BJ (cell line): ENCODE measurements around the gene WBP1L. TPM values are rescaled to one million over a fixed set of nuclear protein-coding genes. Genes with fewer than 3 reads are reported as not detected.

ENCODE experiments used
- CTCF ChIA-PET: fragments of 350-600 bp; formaldehyde crosslinking; extraction: SDS; loops from one replicate; lab custom pipeline; 2021; ENCODE audit warnings: antibody characterized with exemption, inconsistent platforms; lab: Yijun Ruan, JAX
- POLR2A ChIA-PET: fragments of 300-600 bp; sonication (Branson Sonifier 250); formaldehyde crosslinking; extraction: SDS; loops from one replicate; lab custom pipeline; 2021; ENCODE audit warnings: antibody characterized with exemption; lab: Charles Lee
- DNase-seq: peaks from one replicate; pipeline ENCODE4 v3.0.0-alpha.2; 2011; ENCODE audit warnings: low read depth
- H3K27me3 ChIP-seq: 2 replicates; pipeline ENCODE4 v1.6.0; 2011; ENCODE audit warnings: low read length; ENCODE audit not compliant: control insufficient read depth, insufficient read depth
- H3K36me3 ChIP-seq: 2 replicates; pipeline ENCODE4 v1.5.1; 2011; ENCODE audit warnings: low read length; ENCODE audit not compliant: control insufficient read depth, insufficient read depth
- H3K4me3 ChIP-seq: 2 replicates; pipeline ENCODE4 v1.5.1; 2011; ENCODE audit warnings: low read depth, mild to moderate bottlenecking, control low read depth, low read length
- CTCF ChIP-seq: IDR thresholded peaks from 2 replicates; pipeline ENCODE4 v1.5.1; 2011; ENCODE audit warnings: low read depth, mild to moderate bottlenecking, control low read depth, inconsistent platforms, low read length, moderate library complexity; ENCODE audit not compliant: insufficient read depth
- polyA plus RNA-seq: library from polyadenylated mRNA; depleted of rRNA; stranded (reverse); fragments of >200 nt; gene quantifications from 2 replicates; pipeline ENCODE4 v1.2.3, GENCODE V29; 2011

WBP1L gene
- polyA plus RNA-seq, 1 experiment = 52.4 TPM

GRCh38 chr10:102720775-102721301 is 22.9 kb upstream of the WBP1L start:
- CTCF ChIA-PET = interaction anchor here (0.7 to 1.3 kb wide), 3 partner anchors 11 to 524 kb away, joined by 3 to 4 read pairs (median 3); partner anchors contain the start of gene CNNM2
- no peak for DNase-seq
- TF ChIP-seq CTCF = no peak
- H3K4me3 ChIP-seq = no peak overlapping the region
- H3K36me3 ChIP-seq = no peaks in the 10 kb centered on the region
- POLR2A ChIA-PET = interaction anchor here (0.7 kb wide), 1 partner anchor 95 kb away, joined by 3 read pairs; no protein-coding TSS in a partner anchor
- H3K27me3 ChIP-seq = no peaks in the 10 kb centered on the region

DNA sequence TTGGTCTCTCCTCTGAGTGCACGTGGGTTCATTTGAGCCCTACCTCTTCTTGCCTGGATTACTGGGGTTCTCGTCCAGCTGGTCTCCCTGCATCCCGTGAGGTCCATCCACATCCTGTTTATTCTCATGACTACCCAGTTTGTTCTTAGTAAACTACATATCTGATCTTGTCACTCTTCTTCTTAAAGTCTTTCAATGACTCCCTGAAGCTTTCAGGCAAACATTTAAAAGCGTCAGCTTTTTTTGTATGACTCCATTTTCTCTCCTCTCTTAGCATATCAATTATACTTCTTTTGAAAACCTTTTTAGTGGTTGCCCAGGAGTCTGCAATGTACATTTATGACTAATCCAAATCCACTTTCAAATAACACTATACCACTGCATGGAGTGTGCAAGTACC is 21.8 kb upstream of the WBP1L start:
- POLR2A ChIA-PET = no interaction called here

DNA sequence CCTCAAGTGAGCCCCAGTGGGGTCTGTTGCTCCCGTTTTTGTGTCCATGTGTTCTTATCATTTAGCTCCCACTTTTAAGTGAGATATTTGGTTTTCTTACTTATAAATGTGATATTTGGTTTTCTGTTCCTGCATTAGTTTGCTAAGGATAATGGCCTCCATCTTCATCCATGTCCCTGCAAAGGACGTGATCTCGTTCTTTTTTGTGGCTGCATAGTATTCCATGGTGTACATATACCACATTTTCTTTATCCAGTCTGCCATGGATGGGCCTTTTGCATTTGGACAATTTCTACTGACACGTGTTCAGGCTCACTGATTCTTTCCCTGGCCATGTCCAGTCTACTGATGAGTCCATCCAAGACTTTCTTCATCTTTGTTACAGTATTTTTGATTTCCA is 19.8 kb upstream of the WBP1L start:
- Histone ChIP-seq H3K36me3 (peaks cover 2% of the 10 kb centered on the region), H3K27me3 (no peaks in the 10 kb centered on the region), H3K4me3 (no peak overlapping the region)
- ChIA-PET CTCF (interaction anchor here (0.9 kb wide), 1 partner anchor 9 kb away, joined by 3 read pairs; the partner anchor contains the start of genes ARL3 and SFXN2), POLR2A (no interaction called here)
- DNase-seq = no peak
- TF ChIP-seq CTCF = no peak

More for the DNA sequence above, 21.8 kb upstream of the WBP1L start:
- TF ChIP-seq CTCF = no peak
- no peak for DNase-seq
- Histone ChIP-seq H3K4me3 (no peak overlapping the region), H3K27me3 (no peaks in the 10 kb centered on the region), H3K36me3 (no peaks in the 10 kb centered on the region)
- CTCF ChIA-PET = no interaction called here

DNA sequence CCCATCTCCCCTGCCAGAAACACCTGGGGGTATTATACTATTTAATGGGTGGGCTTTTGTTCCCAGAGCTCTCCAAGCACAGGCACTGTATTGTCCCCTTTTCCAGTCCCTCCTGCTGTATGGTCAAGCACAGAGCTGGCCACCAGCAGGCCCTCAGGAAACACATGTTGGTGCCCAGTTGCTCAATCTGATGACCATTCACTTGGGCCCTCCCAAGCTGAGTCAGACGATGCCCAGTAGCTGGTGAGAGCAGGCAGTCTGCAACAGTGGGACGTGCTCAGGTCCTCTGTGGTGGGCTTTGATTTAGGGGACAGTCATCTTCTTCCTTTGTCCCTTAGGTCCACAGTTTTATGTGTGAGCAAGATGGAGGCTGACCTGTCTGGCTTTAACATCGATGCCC is 17.5 kb upstream of the WBP1L start:
- Histone ChIP-seq H3K27me3 (no peaks in the 10 kb centered on the region), H3K4me3 (no peak overlapping the region), H3K36me3 (peaks cover 2% of the 10 kb centered on the region)
- no peak for TF ChIP-seq CTCF
- POLR2A ChIA-PET = no interaction called here
- no peak for DNase-seq
- CTCF ChIA-PET = interaction anchor here (0.7 to 4.2 kb wide), 9 partner anchors 8 to 175 kb away, joined by 3 to 48 read pairs (median 5); partner anchors contain the start of genes BORCS7 and CYP17A1

GRCh38 chr10:102727037-102727818 is 16.5 kb upstream of the WBP1L start:
- no peak overlapping the region for H3K4me3 ChIP-seq
- POLR2A ChIA-PET = interaction anchor here (0.6 kb wide), 1 partner anchor 13 kb away, joined by 3 read pairs; the partner anchor contains the start of genes ARL3 and SFXN2
- TF ChIP-seq CTCF = no peak
- CTCF ChIA-PET = interaction anchor here (0.6 to 4.2 kb wide), 12 partner anchors 14 to 339 kb away, joined by 3 to 48 read pairs (median 4); partner anchors contain the start of genes CNNM2 and CYP17A1
- DNase-seq = no peak
- peaks cover 2% of the 10 kb centered on the region for H3K36me3 ChIP-seq
- no peaks in the 10 kb centered on the region for H3K27me3 ChIP-seq
